ENCODE measurements around the gene TRIM37. TPM values are rescaled to one million over a fixed set of nuclear protein-coding genes. Genes with fewer than 3 reads are reported as not detected.
"Not testable (repeated sequence)": the region's sequence is repeated elsewhere in the genome, so short reads cannot be mapped to it uniquely, and the experiment has no call there.

The TRIM37 gene
- total RNA-seq, 1 donor from 2014 or later, result 32.6 TPM

- peaks cover 26% of the 10 kb centered on the region for H3K4me1 Mint-ChIP-seq (ENCODE audit: unreplicated experiment)
- no peak for TF ChIP-seq CTCF (IDR thresholded peaks at IDR 0.05)
- peaks cover 5% of the 10 kb centered on the region for H3K36me3 Mint-ChIP-seq (ENCODE audit: unreplicated experiment)
- no peak overlapping the region for H3K4me3 Mint-ChIP-seq (ENCODE audit: unreplicated experiment)
- no peaks in the 10 kb centered on the region for H3K27me3 Mint-ChIP-seq (ENCODE audit: unreplicated experiment)
- DNase-seq (ENCODE audit: extremely low spot score, unreplicated experiment), result no peak
- no peaks in the 10 kb centered on the region for H3K9me3 Mint-ChIP-seq (ENCODE audit: unreplicated experiment)
- no peak overlapping the region for H3K27ac Mint-ChIP-seq (ENCODE audit: unreplicated experiment)
Measured at GRCh38 chr17:59145571-59146096, 39.0 kb upstream of the TRIM37 start.

GRCh38 chr17:59141860-59142259 is 35.2 kb upstream of the TRIM37 start:
- H3K4me3 Mint-ChIP-seq (ENCODE audit: unreplicated experiment), result no peak overlapping the region
- H3K9me3 Mint-ChIP-seq (ENCODE audit: unreplicated experiment), result no peaks in the 10 kb centered on the region
- H3K4me1 Mint-ChIP-seq (ENCODE audit: unreplicated experiment), result peaks cover 8% of the 10 kb centered on the region
- H3K27me3 Mint-ChIP-seq (ENCODE audit: unreplicated experiment), result no peaks in the 10 kb centered on the region
- DNase-seq (ENCODE audit: extremely low spot score, unreplicated experiment), result no peak
- no peak overlapping the region for H3K27ac Mint-ChIP-seq (ENCODE audit: unreplicated experiment)
- peaks cover 9% of the 10 kb centered on the region for H3K36me3 Mint-ChIP-seq (ENCODE audit: unreplicated experiment)
- TF ChIP-seq CTCF (IDR thresholded peaks at IDR 0.05), result no peak

- H3K4me3 Mint-ChIP-seq (ENCODE audit: unreplicated experiment), result no peak overlapping the region
- H3K4me1 Mint-ChIP-seq (ENCODE audit: unreplicated experiment), result peaks cover 3% of the 10 kb centered on the region
- H3K36me3 Mint-ChIP-seq (ENCODE audit: unreplicated experiment), result peaks cover 9% of the 10 kb centered on the region
- TF ChIP-seq CTCF (IDR thresholded peaks at IDR 0.05), result no peak
- no peak for DNase-seq (ENCODE audit: extremely low spot score, unreplicated experiment)
- no peaks in the 10 kb centered on the region for H3K27me3 Mint-ChIP-seq (ENCODE audit: unreplicated experiment)
- H3K9me3 Mint-ChIP-seq (ENCODE audit: unreplicated experiment), result no peaks in the 10 kb centered on the region
- H3K27ac Mint-ChIP-seq (ENCODE audit: unreplicated experiment), result no peak overlapping the region
Measured at GRCh38 chr17:59139939-59140338, 33.3 kb upstream of the TRIM37 start.

- not testable (repeated sequence) for H3K4me1 Mint-ChIP-seq (ENCODE audit: unreplicated experiment); H3K36me3 Mint-ChIP-seq (ENCODE audit: unreplicated experiment); H3K9me3 Mint-ChIP-seq (ENCODE audit: unreplicated experiment); DNase-seq (ENCODE audit: extremely low spot score, unreplicated experiment); H3K4me3 Mint-ChIP-seq (ENCODE audit: unreplicated experiment); H3K27ac Mint-ChIP-seq (ENCODE audit: unreplicated experiment); H3K27me3 Mint-ChIP-seq (ENCODE audit: unreplicated experiment)
Measured at GRCh38 chr17:59138339-59138738, 31.7 kb upstream of the TRIM37 start.

- TF ChIP-seq CTCF (IDR thresholded peaks at IDR 0.05), result no peak
- H3K4me1 Mint-ChIP-seq (ENCODE audit: unreplicated experiment), result peaks cover 9% of the 10 kb centered on the region
- H3K4me3 Mint-ChIP-seq (ENCODE audit: unreplicated experiment), result no peak overlapping the region
- no peaks in the 10 kb centered on the region for H3K9me3 Mint-ChIP-seq (ENCODE audit: unreplicated experiment)
- H3K36me3 Mint-ChIP-seq (ENCODE audit: unreplicated experiment), result peaks cover 6% of the 10 kb centered on the region
- DNase-seq (ENCODE audit: extremely low spot score, unreplicated experiment), result no peak
- no peaks in the 10 kb centered on the region for H3K27me3 Mint-ChIP-seq (ENCODE audit: unreplicated experiment)
- H3K27ac Mint-ChIP-seq (ENCODE audit: unreplicated experiment), result no peak overlapping the region
Measured at GRCh38 chr17:59131131-59131530, 24.5 kb upstream of the TRIM37 start.

- Mint-ChIP-seq H3K36me3 (ENCODE audit: unreplicated experiment) (peaks cover 6% of the 10 kb centered on the region), H3K27me3 (ENCODE audit: unreplicated experiment) (no peaks in the 10 kb centered on the region)
Measured at GRCh38 chr17:59129814-59130213, 23.1 kb upstream of the TRIM37 start.

More at GRCh38 chr17:59129814-59130213, 23.1 kb upstream of the TRIM37 start:
- Mint-ChIP-seq H3K9me3 (ENCODE audit: unreplicated experiment) (no peaks in the 10 kb centered on the region), H3K27ac (ENCODE audit: unreplicated experiment) (no peak overlapping the region), H3K4me3 (ENCODE audit: unreplicated experiment) (no peak overlapping the region), H3K4me1 (ENCODE audit: unreplicated experiment) (peaks cover 9% of the 10 kb centered on the region)
- no peak for DNase-seq (ENCODE audit: extremely low spot score, unreplicated experiment)
- no peak for TF ChIP-seq CTCF (IDR thresholded peaks at IDR 0.05)

All from osteocyte (in vitro differentiated cells).